ENCODE data around the gene PNLIP.

DNA sequence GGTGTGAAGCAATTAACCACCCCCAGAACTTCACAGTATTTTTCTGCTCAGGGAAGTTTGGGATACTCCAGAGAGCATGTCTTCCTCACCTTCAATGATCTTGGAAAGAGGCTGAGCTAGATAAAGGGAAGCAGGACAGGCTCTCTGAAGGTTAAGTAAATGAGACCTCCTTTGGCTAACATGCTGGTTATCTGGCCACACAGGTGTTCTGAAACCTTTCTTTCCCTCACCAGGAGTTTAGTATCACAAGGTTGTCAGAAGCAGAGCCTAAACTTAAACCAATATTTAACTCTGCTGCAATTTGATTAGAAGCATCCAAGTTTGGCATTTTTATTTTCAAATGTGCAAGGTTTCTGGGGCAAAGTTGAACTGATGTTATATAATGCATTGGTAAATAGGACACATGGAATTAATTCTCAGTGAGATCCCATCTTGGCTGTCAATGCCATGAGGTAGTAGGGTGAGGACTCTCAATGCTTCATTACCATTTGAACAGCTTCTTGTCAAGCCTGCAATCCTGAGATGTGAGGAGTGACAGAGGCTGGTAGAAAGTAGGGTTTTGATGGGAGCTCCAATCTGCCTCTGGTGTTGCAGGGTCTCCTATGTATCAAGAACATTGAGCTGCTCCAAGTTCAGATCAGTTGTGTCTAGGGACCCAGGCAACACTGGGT lies 3.6 kb upstream of the PNLIP start:
- TF ChIP-seq, protein P1, sequence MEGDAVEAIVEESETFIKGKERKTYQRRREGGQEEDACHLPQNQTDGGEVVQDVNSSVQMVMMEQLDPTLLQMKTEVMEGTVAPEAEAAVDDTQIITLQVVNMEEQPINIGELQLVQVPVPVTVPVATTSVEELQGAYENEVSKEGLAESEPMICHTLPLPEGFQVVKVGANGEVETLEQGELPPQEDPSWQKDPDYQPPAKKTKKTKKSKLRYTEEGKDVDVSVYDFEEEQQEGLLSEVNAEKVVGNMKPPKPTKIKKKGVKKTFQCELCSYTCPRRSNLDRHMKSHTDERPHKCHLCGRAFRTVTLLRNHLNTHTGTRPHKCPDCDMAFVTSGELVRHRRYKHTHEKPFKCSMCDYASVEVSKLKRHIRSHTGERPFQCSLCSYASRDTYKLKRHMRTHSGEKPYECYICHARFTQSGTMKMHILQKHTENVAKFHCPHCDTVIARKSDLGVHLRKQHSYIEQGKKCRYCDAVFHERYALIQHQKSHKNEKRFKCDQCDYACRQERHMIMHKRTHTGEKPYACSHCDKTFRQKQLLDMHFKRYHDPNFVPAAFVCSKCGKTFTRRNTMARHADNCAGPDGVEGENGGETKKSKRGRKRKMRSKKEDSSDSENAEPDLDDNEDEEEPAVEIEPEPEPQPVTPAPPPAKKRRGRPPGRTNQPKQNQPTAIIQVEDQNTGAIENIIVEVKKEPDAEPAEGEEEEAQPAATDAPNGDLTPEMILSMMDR (IDR thresholded peaks at IDR 0.05), result no peak
- TF ChIP-seq POLR2A (IDR thresholded peaks at IDR 0.05), result no peak

All from adrenal gland (tissue), 5 donors.